Measurements from ENCODE around the gene PITX2.

DNA sequence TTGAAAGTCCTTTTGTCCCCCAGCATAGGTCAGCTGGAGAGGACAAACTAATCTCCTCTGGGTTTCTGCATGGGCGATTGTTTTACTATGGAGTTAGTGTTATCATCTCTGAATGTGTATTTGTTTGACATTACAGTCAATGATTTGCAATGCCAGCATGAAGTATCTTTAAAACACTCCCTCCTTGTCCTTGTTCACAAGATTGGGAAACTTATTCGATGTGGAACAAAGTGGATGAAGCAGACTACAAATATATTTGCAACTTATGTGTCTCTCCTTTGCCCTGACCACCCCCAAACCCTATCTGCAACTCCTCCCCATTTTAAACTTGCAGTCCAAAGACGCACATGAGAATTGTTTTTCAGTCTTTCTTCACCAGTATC lies 1.5 kb upstream of the PITX2 start:
- TF ChIP-seq CTCF (optimal IDR thresholded peaks at IDR 0.05 in 1 of 3, IDR thresholded peaks at IDR 0.05 in 1 of 3, conservative IDR thresholded peaks at IDR 0.05 in 1 of 3; ENCODE audit: extremely low read depth in 1 of 3, insufficient read depth in 2 of 3, low read length in 3 of 3) (no peak), EZH2 (IDR thresholded peaks at IDR 0.05; ENCODE audit: low read length) (peak; percentile 11)

Measured in keratinocyte (primary cell).